AG09309 (cell line): Measurements from ENCODE around the gene OLFML3.

ENCODE experiments used
- DNase-seq: peaks from one replicate; pipeline ENCODE4 v3.0.0-alpha.2; 2010; ENCODE audit warnings: low read depth
- H3K4me3 ChIP-seq: 2 replicates; pipeline ENCODE4 v1.5.1; 2011; ENCODE audit warnings: mild to moderate bottlenecking, low read depth, low read length, moderate library complexity; ENCODE audit not compliant: control insufficient read depth
- CTCF ChIP-seq: IDR thresholded peaks from 2 replicates; pipeline ENCODE4 v1.5.1; 2011; ENCODE audit warnings: mild to moderate bottlenecking, low read depth, low read length, inconsistent platforms; ENCODE audit not compliant: insufficient read depth, control insufficient read depth; ENCODE audit errors: missing control alignments

OLFML3 gene

GRCh38 chr1:113935176-113935575 lies 44.1 kb upstream of the OLFML3 start:
- no peak for TF ChIP-seq CTCF
- no peak for DNase-seq
- no peak overlapping the region for H3K4me3 ChIP-seq

GRCh38 chr1:113935970-113936369 lies 43.3 kb upstream of the OLFML3 start:
- no peak for DNase-seq
- H3K4me3 ChIP-seq, result no peak overlapping the region
- no peak for TF ChIP-seq CTCF

- DNase-seq, result no peak
- no peak overlapping the region for H3K4me3 ChIP-seq
- TF ChIP-seq CTCF, result no peak
These were observed 42.1 kb upstream of the OLFML3 start for GRCh38 chr1:113937146-113937545.

GRCh38 chr1:113938192-113938591 lies 41.1 kb upstream of the OLFML3 start:
- no peak for DNase-seq
- no peak for TF ChIP-seq CTCF
- no peak overlapping the region for H3K4me3 ChIP-seq

GRCh38 chr1:113940365-113941244 lies 38.7 kb upstream of the OLFML3 start:
- TF ChIP-seq CTCF, result no peak
- DNase-seq, result no peak
- no peak overlapping the region for H3K4me3 ChIP-seq

- no peak for DNase-seq
- H3K4me3 ChIP-seq, result no peak overlapping the region
- TF ChIP-seq CTCF, result no peak
These were observed 38.1 kb upstream of the OLFML3 start for GRCh38 chr1:113941245-113941559.
